ENCODE results near the gene CNTNAP2. TPM values are rescaled to one million over a fixed set of nuclear protein-coding genes. Genes with fewer than 3 reads are reported as not detected.

CNTNAP2 gene
- total RNA-seq, 1 experiment from 2014 or later: 0.03 TPM

DNA sequence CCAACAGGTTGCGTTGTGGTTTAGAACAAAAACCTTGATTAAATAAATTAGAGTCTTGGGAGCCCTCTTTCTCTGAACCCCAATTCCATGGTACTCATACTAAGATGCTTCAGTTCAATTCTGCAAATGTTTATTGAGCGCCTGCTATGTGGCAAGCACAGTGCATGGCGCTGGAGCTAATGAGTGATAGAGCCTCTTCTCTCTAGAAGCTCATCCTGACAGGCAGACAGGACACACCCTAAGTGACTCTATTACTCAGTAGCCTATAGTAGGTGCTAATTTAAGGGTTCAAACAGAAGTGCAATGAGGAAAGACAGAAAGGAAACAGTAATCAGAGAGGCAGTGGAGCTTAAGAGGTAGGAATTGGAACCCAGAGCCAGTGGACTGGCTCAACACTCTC is 2349.5 kb downstream of the CNTNAP2 start:
- Histone ChIP-seq H3K4me3 (ENCODE audit: low read depth in 2 of 2, low read length in 2 of 2) (no peak overlapping the region), H3K4me1 (ENCODE audit: control insufficient read depth, insufficient read depth, low read length) (no peaks in the 10 kb centered on the region), H3K36me3 (ENCODE audit: control insufficient read depth, insufficient read depth, low read length) (no peaks in the 10 kb centered on the region), H3K27me3 (ENCODE audit: control insufficient read depth, insufficient read depth, low read length) (no peaks in the 10 kb centered on the region), H3K9me3 (ENCODE audit: control insufficient read depth, insufficient read depth, low read depth, low read length) (no peaks in the 10 kb centered on the region), H3K27ac (ENCODE audit: low read length) (no peak overlapping the region)
- no peak for TF ChIP-seq REST (IDR thresholded peaks at IDR 0.05; ENCODE audit: insufficient read depth in 1 of 2, low read depth in 2 of 2, low read length in 1 of 2)
- TF ChIP-seq, protein P1, sequence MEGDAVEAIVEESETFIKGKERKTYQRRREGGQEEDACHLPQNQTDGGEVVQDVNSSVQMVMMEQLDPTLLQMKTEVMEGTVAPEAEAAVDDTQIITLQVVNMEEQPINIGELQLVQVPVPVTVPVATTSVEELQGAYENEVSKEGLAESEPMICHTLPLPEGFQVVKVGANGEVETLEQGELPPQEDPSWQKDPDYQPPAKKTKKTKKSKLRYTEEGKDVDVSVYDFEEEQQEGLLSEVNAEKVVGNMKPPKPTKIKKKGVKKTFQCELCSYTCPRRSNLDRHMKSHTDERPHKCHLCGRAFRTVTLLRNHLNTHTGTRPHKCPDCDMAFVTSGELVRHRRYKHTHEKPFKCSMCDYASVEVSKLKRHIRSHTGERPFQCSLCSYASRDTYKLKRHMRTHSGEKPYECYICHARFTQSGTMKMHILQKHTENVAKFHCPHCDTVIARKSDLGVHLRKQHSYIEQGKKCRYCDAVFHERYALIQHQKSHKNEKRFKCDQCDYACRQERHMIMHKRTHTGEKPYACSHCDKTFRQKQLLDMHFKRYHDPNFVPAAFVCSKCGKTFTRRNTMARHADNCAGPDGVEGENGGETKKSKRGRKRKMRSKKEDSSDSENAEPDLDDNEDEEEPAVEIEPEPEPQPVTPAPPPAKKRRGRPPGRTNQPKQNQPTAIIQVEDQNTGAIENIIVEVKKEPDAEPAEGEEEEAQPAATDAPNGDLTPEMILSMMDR (IDR thresholded peaks at IDR 0.05): no peak
- no peak for TF ChIP-seq TCF7L2 (IDR thresholded peaks at IDR 0.05; ENCODE audit: low read depth, low read length)
- TF ChIP-seq POLR2AphosphoS5 (IDR thresholded peaks at IDR 0.05; ENCODE audit: low read depth, low read length): no peak
- no peak for TF ChIP-seq SIN3A (IDR thresholded peaks at IDR 0.05; ENCODE audit: borderline replicate concordance, insufficient read depth, low read depth, low read length)
- POLR2A ChIA-PET: no interaction called here
- intact Hi-C loops (cut with micrococcal nuclease; ENCODE audit: unreplicated experiment): no loop called here
- BruUV-seq (replicated peaks): no TSS peak
- in situ Hi-C loops (cut with HindIII; ENCODE audit: low pct_unique_long_range_greater_than_20kb, low sequenced_read_pairs): no loop called here
- CTCF ChIA-PET: no interaction called here
- no peak for ATAC-seq
- DNase-seq (ENCODE audit: low read depth, low spot score): no peak

GRCh38 chr7:148468700-148469098 is 2352.1 kb downstream of the CNTNAP2 start:
- no peak for ATAC-seq
- CTCF ChIA-PET: interaction anchor here (0.6 kb wide), 1 partner anchor 369 kb away, joined by 7 read pairs; no protein-coding TSS in a partner anchor
- in situ Hi-C loops (cut with HindIII; ENCODE audit: low pct_unique_long_range_greater_than_20kb, low sequenced_read_pairs): no loop called here

More at GRCh38 chr7:148468700-148469098, 2352.1 kb downstream of the CNTNAP2 start:
- Histone ChIP-seq H3K36me3 (ENCODE audit: control insufficient read depth, insufficient read depth, low read length) (no peaks in the 10 kb centered on the region), H3K4me3 (ENCODE audit: low read depth in 2 of 2, low read length in 2 of 2) (no peak overlapping the region), H3K27me3 (ENCODE audit: control insufficient read depth, insufficient read depth, low read length) (peaks cover 5% of the 10 kb centered on the region; the same call in 1 of the 2 replicates), H3K4me1 (ENCODE audit: control insufficient read depth, insufficient read depth, low read length) (no peaks in the 10 kb centered on the region), H3K9me3 (ENCODE audit: control insufficient read depth, insufficient read depth, low read depth, low read length) (no peaks in the 10 kb centered on the region), H3K27ac (ENCODE audit: low read length) (no peak overlapping the region)
- intact Hi-C loops (cut with micrococcal nuclease; ENCODE audit: unreplicated experiment): no loop called here
- TF ChIP-seq POLR2AphosphoS5 (IDR thresholded peaks at IDR 0.05; ENCODE audit: low read depth, low read length): no peak
- no peak for TF ChIP-seq SIN3A (IDR thresholded peaks at IDR 0.05; ENCODE audit: borderline replicate concordance, insufficient read depth, low read depth, low read length)
- TF ChIP-seq REST (IDR thresholded peaks at IDR 0.05; ENCODE audit: insufficient read depth in 1 of 2, low read depth in 2 of 2, low read length in 1 of 2): no peak
- TF ChIP-seq, protein P1 (IDR thresholded peaks at IDR 0.05): no peak
- no peak for TF ChIP-seq TCF7L2 (IDR thresholded peaks at IDR 0.05; ENCODE audit: low read depth, low read length)
- POLR2A ChIA-PET: no interaction called here
- BruUV-seq (replicated peaks): no TSS peak
- no peak for DNase-seq (ENCODE audit: low read depth, low spot score)
